Activated T-cell treated with anti-CD3 and anti-CD28 coated beads for 4 hours (primary cell): ENCODE data around the gene MTOR.

Source experiments
- DNase-seq: peaks from one replicate; pipeline ENCODE4 v3.0.0-alpha.2; 2020

MTOR gene

GRCh38 chr1:11059155-11059967 is 203.0 kb downstream of the MTOR start:
- no peak for DNase-seq

- no peak for DNase-seq
Measured at GRCh38 chr1:11058595-11059154, 203.7 kb downstream of the MTOR start.

GRCh38 chr1:11058026-11058425 is 204.3 kb downstream of the MTOR start:
- no peak for DNase-seq

- no peak for DNase-seq
Measured at GRCh38 chr1:11057477-11057876, 204.9 kb downstream of the MTOR start.
